ENCODE results near the gene CBFA2T3.

The CBFA2T3 gene

DNA sequence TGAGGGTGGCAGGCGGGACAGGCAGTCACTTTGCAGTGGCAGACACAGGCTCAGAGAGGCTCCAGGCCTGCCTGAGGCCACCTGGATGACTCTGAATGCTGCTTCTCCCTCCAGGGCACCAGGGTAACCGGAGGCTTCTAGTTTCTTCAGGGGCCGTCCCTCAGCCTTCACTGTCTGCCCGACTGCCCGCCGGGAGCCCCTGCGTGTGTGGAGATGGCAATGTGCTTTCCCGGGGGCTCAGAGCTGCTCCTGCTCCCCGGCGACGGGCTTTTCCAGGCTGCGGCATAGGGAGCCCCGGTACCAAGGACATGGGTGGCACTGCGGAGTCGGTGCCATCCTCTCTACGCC, 51.5 kb downstream of the CBFA2T3 start:
- Histone ChIP-seq H3K9me3 (ENCODE audit: insufficient read depth, low read depth, low read length) (no peaks in the 10 kb centered on the region), H3K79me2 (ENCODE audit: insufficient read depth, low read length) (peaks cover 98% of the 10 kb centered on the region; the same call in 1 of the 2 replicates), H3F3A (ENCODE audit: low read depth) (no peaks in the 10 kb centered on the region), H3K36me3 (ENCODE audit: insufficient read depth, low read length) (peaks cover 9% of the 10 kb centered on the region; the same call in 1 of the 2 replicates), H3K27me3 (ENCODE audit: insufficient read depth, low read length, poor library complexity, severe bottlenecking) (no peaks in the 10 kb centered on the region), H3K4me1 (ENCODE audit: insufficient read depth, low read length, poor library complexity, severe bottlenecking) (no peaks in the 10 kb centered on the region), H2AFZ (ENCODE audit: low read length) (no peak overlapping the region), H3K9me2 (replicated peaks; ENCODE audit: low read depth, low read length) (no peaks in the 10 kb centered on the region), H3K9ac (ENCODE audit: low read depth, low read length, poor library complexity, severe bottlenecking) (no peak overlapping the region), H3K4me3 (ENCODE audit: low read length, poor library complexity, severe bottlenecking) (no peak overlapping the region), H4K20me1 (ENCODE audit: insufficient read depth, low read length, poor library complexity, severe bottlenecking) (peaks cover 77% of the 10 kb centered on the region), H3K4me2 (ENCODE audit: low read depth, low read length, poor library complexity, severe bottlenecking) (no peak overlapping the region)
- no peak for TF ChIP-seq EZH2phosphoT487 (IDR thresholded peaks at IDR 0.05; ENCODE audit: borderline replicate concordance)
- TF ChIP-seq, protein P1, sequence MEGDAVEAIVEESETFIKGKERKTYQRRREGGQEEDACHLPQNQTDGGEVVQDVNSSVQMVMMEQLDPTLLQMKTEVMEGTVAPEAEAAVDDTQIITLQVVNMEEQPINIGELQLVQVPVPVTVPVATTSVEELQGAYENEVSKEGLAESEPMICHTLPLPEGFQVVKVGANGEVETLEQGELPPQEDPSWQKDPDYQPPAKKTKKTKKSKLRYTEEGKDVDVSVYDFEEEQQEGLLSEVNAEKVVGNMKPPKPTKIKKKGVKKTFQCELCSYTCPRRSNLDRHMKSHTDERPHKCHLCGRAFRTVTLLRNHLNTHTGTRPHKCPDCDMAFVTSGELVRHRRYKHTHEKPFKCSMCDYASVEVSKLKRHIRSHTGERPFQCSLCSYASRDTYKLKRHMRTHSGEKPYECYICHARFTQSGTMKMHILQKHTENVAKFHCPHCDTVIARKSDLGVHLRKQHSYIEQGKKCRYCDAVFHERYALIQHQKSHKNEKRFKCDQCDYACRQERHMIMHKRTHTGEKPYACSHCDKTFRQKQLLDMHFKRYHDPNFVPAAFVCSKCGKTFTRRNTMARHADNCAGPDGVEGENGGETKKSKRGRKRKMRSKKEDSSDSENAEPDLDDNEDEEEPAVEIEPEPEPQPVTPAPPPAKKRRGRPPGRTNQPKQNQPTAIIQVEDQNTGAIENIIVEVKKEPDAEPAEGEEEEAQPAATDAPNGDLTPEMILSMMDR (conservative IDR thresholded peaks at IDR 0.05; ENCODE audit: low read length), result no peak

DNA sequence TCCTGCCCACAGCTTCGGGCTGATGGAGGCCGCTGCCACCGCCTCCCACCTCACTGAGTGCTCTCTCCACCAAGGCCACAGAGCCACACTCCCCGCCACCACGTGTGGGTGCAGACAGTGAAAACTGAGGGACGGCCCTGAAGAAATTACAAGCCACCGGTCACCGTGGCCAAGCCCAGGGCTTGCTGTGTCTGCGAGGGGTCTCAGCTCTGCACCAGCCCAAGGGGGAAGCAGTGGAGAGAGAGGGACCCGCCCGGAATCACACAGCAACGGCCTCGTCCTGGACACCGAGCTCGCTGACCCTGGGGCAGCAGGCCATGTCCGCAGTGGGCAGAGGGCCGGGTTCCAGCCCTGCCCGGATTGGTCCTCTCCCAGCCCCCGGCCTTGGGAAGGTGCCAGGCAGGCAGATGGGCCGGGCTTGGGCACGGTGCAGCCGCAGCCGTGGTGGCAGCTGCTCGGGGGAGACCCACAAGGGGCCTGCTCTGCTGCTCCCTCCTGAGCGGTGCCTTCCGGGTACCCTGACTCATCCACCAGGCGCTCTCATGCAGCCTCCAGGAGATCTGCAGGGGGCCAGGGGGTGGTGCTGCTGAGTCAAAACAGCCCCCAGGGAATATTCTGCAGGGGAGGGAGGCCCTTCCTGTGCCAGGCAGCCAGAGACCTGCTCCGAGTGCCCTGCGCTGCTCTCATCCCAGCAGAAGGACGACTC, 52.0 kb downstream of the CBFA2T3 start:
- Histone ChIP-seq H4K20me1 (ENCODE audit: insufficient read depth, low read length, poor library complexity, severe bottlenecking) (peaks cover 82% of the 10 kb centered on the region), H3K9me3 (ENCODE audit: insufficient read depth, low read depth, low read length) (no peaks in the 10 kb centered on the region), H3K79me2 (ENCODE audit: insufficient read depth, low read length) (peaks cover 97% of the 10 kb centered on the region; the same call in 1 of the 2 replicates), H3F3A (ENCODE audit: low read depth) (no peaks in the 10 kb centered on the region), H3K9me2 (replicated peaks; ENCODE audit: low read depth, low read length) (no peaks in the 10 kb centered on the region), H3K4me2 (ENCODE audit: low read depth, low read length, poor library complexity, severe bottlenecking) (no peak overlapping the region), H3K4me1 (ENCODE audit: insufficient read depth, low read length, poor library complexity, severe bottlenecking) (no peaks in the 10 kb centered on the region), H3K27me3 (ENCODE audit: insufficient read depth, low read length, poor library complexity, severe bottlenecking) (no peaks in the 10 kb centered on the region), H3K36me3 (ENCODE audit: insufficient read depth, low read length) (peaks cover 10% of the 10 kb centered on the region; the same call in 1 of the 2 replicates), H2AFZ (ENCODE audit: low read length) (no peak overlapping the region), H3K4me3 (ENCODE audit: low read length, poor library complexity, severe bottlenecking) (no peak overlapping the region), H3K9ac (ENCODE audit: low read depth, low read length, poor library complexity, severe bottlenecking) (no peak overlapping the region)
- TF ChIP-seq EZH2phosphoT487 (IDR thresholded peaks at IDR 0.05; ENCODE audit: borderline replicate concordance), result no peak
- TF ChIP-seq, protein P1 (conservative IDR thresholded peaks at IDR 0.05; ENCODE audit: low read length), result peak; percentile 39

DNA sequence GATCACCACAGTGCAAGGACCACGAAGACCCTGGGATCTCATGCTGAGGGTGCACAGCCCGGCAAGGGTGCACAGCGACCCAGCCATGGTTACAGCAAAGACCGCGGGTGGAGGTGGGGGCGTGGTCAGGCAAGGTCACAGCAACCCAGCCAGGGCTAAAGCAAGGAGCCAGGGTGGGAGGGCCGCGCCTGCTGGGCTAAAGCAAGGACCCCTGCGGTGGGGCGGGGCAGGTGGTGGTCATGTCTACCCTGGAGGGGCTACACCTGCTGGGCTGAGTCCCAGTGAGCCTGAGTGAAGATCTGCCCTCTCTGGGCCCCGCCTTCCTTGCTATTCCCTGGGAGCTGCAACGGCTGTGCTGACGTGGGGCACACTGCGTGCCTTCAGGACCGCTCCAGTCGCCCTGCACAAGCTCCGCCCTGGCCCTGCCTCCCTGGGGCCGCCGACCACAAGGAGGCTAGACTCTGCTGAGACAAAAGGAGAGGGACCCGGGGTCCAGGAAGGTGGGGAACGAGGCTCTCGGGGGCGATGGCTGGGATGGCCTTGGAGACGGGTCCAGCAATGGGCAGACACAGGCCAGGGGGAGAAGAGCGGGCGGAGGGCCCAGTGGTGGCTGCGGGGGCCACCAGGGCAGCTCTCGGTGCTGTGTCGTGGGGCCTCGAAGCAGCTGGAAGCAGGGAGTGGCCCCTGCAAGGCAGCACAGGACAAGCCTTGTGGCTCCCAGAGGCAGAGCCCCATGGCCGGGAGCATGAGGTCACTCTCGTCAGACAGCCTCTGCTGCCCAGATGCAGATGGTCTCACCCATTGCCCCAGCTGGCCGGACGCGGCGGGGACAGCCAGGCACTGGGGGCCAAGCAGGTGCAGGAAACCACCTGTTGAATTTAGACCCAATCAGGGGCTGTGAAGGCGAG, 52.8 kb downstream of the CBFA2T3 start:
- Histone ChIP-seq H3K4me1 (ENCODE audit: insufficient read depth, low read length, poor library complexity, severe bottlenecking) (no peaks in the 10 kb centered on the region), H3K4me3 (ENCODE audit: low read length, poor library complexity, severe bottlenecking) (no peak overlapping the region), H3K79me2 (ENCODE audit: insufficient read depth, low read length) (peaks cover 97% of the 10 kb centered on the region; the same call in 1 of the 2 replicates), H3F3A (ENCODE audit: low read depth) (no peaks in the 10 kb centered on the region), H3K9me2 (replicated peaks; ENCODE audit: low read depth, low read length) (no peaks in the 10 kb centered on the region), H2AFZ (ENCODE audit: low read length) (no peak overlapping the region), H3K36me3 (ENCODE audit: insufficient read depth, low read length) (peaks cover 18% of the 10 kb centered on the region; the same call in 1 of the 2 replicates), H3K4me2 (ENCODE audit: low read depth, low read length, poor library complexity, severe bottlenecking) (no peak overlapping the region), H3K9ac (ENCODE audit: low read depth, low read length, poor library complexity, severe bottlenecking) (no peak overlapping the region), H4K20me1 (ENCODE audit: insufficient read depth, low read length, poor library complexity, severe bottlenecking) (peaks cover 86% of the 10 kb centered on the region), H3K27me3 (ENCODE audit: insufficient read depth, low read length, poor library complexity, severe bottlenecking) (no peaks in the 10 kb centered on the region), H3K9me3 (ENCODE audit: insufficient read depth, low read depth, low read length) (no peaks in the 10 kb centered on the region)
- no peak for TF ChIP-seq EZH2phosphoT487 (IDR thresholded peaks at IDR 0.05; ENCODE audit: borderline replicate concordance)
- TF ChIP-seq, protein P1 (conservative IDR thresholded peaks at IDR 0.05; ENCODE audit: low read length), result no peak

All from Loucy (cell line).